Thoracic aorta (tissue), 2 donors: Measurements from ENCODE around the gene NPEPL1. TPM values are rescaled to one million over a fixed set of nuclear protein-coding genes. Genes with fewer than 3 reads are reported as not detected.
A peak's percentile ranks its signal among the peaks of the same experiment; 100 is the strongest.

ENCODE experiments used
- ATAC-seq: fragments of 150-250 bp; one replicate; pipeline ENCODE4 v1.8.0; 2017; ENCODE audit warnings: low read depth; ENCODE audit not compliant: insufficient number of reproducible peaks, low FRiP score
- DNase-seq: peaks from one replicate; pipeline ENCODE4 v3.0.0-alpha.2; 2020; ENCODE audit warnings: low spot score
- H3K27ac ChIP-seq, 2 donors: fragments of 200-600 bp; sonication (generic); 1 replicate in 1 of 2; 2 replicates in 1 of 2; pipeline ENCODE4 v1.5.1; 2016; ENCODE audit warnings: mild to moderate bottlenecking in 2 of 2, moderate library complexity in 2 of 2
- H3K27me3 ChIP-seq: fragments of 200-600 bp; sonication (generic); replicated peaks from 2 replicates; pipeline ENCODE4 v1.6.0; 2016; ENCODE audit warnings: mild to moderate bottlenecking; ENCODE audit not compliant: insufficient read depth
- H3K36me3 ChIP-seq: fragments of 200-600 bp; sonication (generic); one replicate; pipeline ENCODE4 v1.5.1; 2016
- H3K4me1 ChIP-seq, 2 donors: fragments of 200-600 bp; sonication (generic); 1 replicate in 1 of 2; 2 replicates in 1 of 2; pipeline versions ENCODE4 v1.5.1 to v1.6.0; 2016; ENCODE audit warnings: low read depth in 2 of 2, mild to moderate bottlenecking in 1 of 2; ENCODE audit not compliant: control insufficient read depth in 1 of 2
- H3K4me3 ChIP-seq: fragments of 200-600 bp; sonication (generic); 2 replicates; pipeline ENCODE4 v1.5.1; 2016; ENCODE audit warnings: mild to moderate bottlenecking
- H3K9me3 ChIP-seq: fragments of 200-600 bp; sonication (generic); 2 replicates; pipeline ENCODE4 v1.5.1; 2016
- total RNA-seq, 2 donors: library from RNA; depleted of rRNA; stranded (reverse); fragments of >200 nt; gene quantifications; one replicate each; pipeline versions ENCODE4 v1.1.0 to v1.2.3, GENCODE V29; 2016
- TF ChIP-seq, protein P1 (sequence below): fragments of 200-600 bp; sonication (generic); IDR thresholded peaks from one replicate; pipeline ENCODE4 v1.5.1; 2019; ENCODE audit warnings: antibody characterized with exemption

Gene NPEPL1
- total RNA-seq, 2 donors from 2014 or later, result 47.1 to 59.4 TPM

- H3K4me1 ChIP-seq, result no peaks in the 10 kb centered on the region
- no peaks in the 10 kb centered on the region for H3K9me3 ChIP-seq
These were observed 8.3 kb upstream of the NPEPL1 start for GRCh38 chr20:58684291-58684690.

DNA sequence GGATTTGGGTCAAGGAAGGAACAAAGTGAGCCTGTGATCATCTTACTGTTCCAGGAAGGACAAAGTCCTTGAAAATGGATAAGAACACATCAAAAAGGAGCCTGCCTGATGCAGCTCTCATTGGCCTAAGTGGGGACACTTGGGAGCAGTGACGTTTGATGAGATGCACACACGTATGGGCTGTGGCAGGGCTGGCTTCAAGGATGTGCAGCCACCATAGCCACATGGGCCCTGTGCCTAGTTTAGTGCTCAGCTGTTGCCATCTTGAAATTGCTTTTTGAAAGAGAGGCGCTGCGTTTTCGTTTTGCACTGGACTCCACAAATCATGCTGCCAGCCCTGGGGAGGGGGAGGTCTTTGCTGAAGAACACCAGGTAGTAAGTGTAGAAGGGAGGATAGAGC is 6.6 kb upstream of the NPEPL1 start:
- H3K4me3 ChIP-seq, result no peak overlapping the region
- H3K9me3 ChIP-seq, result no peaks in the 10 kb centered on the region
- DNase-seq (no peak), ATAC-seq (no peak)
- H3K36me3 ChIP-seq, result no peaks in the 10 kb centered on the region
- H3K27ac ChIP-seq, result no peak overlapping the region
- H3K4me1 ChIP-seq, result peaks cover 8 to 16% of the 10 kb centered on the region in 2 donors
- TF ChIP-seq, protein P1, sequence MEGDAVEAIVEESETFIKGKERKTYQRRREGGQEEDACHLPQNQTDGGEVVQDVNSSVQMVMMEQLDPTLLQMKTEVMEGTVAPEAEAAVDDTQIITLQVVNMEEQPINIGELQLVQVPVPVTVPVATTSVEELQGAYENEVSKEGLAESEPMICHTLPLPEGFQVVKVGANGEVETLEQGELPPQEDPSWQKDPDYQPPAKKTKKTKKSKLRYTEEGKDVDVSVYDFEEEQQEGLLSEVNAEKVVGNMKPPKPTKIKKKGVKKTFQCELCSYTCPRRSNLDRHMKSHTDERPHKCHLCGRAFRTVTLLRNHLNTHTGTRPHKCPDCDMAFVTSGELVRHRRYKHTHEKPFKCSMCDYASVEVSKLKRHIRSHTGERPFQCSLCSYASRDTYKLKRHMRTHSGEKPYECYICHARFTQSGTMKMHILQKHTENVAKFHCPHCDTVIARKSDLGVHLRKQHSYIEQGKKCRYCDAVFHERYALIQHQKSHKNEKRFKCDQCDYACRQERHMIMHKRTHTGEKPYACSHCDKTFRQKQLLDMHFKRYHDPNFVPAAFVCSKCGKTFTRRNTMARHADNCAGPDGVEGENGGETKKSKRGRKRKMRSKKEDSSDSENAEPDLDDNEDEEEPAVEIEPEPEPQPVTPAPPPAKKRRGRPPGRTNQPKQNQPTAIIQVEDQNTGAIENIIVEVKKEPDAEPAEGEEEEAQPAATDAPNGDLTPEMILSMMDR, result no peak
- H3K27me3 ChIP-seq, result no peaks in the 10 kb centered on the region

More at GRCh38 chr20:58684291-58684690, 8.3 kb upstream of the NPEPL1 start:
- Histone ChIP-seq H3K27me3 (no peaks in the 10 kb centered on the region), H3K27ac (no peak overlapping the region), H3K36me3 (no peaks in the 10 kb centered on the region), H3K4me3 (no peak overlapping the region)
- TF ChIP-seq, protein P1, result no peak
- ATAC-seq (no peak), DNase-seq (no peak)

GRCh38 chr20:58688414-58688813 is 4.2 kb upstream of the NPEPL1 start:
- Histone ChIP-seq H3K9me3 (no peaks in the 10 kb centered on the region), H3K4me3 (no peak overlapping the region), H3K4me1 (peaks cover 12 to 33% of the 10 kb centered on the region in 2 donors), H3K27me3 (no peaks in the 10 kb centered on the region), H3K36me3 (no peaks in the 10 kb centered on the region), H3K27ac (no peak overlapping the region)
- ATAC-seq (no peak), DNase-seq (no peak)
- TF ChIP-seq, protein P1, result no peak

DNA sequence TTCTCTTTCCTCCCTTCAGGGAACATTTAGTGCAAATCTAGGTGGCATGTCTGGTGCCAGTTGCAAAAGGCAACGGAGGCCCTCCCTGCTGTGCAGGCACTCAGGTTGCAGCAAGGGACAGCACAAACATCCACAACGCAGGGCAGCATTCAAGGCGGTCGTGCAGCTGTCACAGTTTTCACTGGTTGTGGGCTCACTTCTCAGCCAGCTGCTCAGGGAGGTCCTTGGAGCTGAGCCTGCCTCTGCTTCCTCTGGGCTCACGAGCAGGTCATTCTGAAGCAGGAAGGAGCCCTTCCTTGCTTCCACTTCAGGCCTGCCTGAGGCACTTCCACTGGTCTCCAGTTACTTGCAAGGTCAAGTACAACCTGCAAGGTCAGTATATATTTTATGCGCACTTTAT is 3.8 kb upstream of the NPEPL1 start:
- no peaks in the 10 kb centered on the region for H3K9me3 ChIP-seq
- H3K4me1 ChIP-seq, result peaks cover 16 to 37% of the 10 kb centered on the region in 2 donors
- no peak overlapping the region for H3K27ac ChIP-seq
- H3K4me3 ChIP-seq, result no peak overlapping the region
- DNase-seq, result no peak
- TF ChIP-seq, protein P1, result no peak
- ATAC-seq, result no peak
- no peaks in the 10 kb centered on the region for H3K27me3 ChIP-seq
- H3K36me3 ChIP-seq, result no peaks in the 10 kb centered on the region

GRCh38 chr20:58690396-58691135 is 2.0 kb upstream of the NPEPL1 start:
- peak overlapping the region; percentile 82 to 88 for H3K27ac ChIP-seq
- ATAC-seq (no peak), DNase-seq (no peak)
- TF ChIP-seq, protein P1, result no peak
- no peaks in the 10 kb centered on the region for H3K9me3 ChIP-seq
- peaks cover 21 to 48% of the 10 kb centered on the region in 2 donors for H3K4me1 ChIP-seq
- H3K27me3 ChIP-seq, result no peaks in the 10 kb centered on the region
- H3K4me3 ChIP-seq, result no peak overlapping the region
- H3K36me3 ChIP-seq, result peaks cover 3% of the 10 kb centered on the region
